Iris pigment epithelial cell (primary cell): Measurements from ENCODE around the gene TNXB.
"Not testable (repeated sequence)": the region's sequence is repeated elsewhere in the genome, so short reads cannot be mapped to it uniquely, and the experiment has no call there.

Experiments
- DNase-seq: peaks from one replicate; pipeline ENCODE4 v3.0.0-alpha.2; 2011; ENCODE audit warnings: low read depth

TNXB gene

DNA sequence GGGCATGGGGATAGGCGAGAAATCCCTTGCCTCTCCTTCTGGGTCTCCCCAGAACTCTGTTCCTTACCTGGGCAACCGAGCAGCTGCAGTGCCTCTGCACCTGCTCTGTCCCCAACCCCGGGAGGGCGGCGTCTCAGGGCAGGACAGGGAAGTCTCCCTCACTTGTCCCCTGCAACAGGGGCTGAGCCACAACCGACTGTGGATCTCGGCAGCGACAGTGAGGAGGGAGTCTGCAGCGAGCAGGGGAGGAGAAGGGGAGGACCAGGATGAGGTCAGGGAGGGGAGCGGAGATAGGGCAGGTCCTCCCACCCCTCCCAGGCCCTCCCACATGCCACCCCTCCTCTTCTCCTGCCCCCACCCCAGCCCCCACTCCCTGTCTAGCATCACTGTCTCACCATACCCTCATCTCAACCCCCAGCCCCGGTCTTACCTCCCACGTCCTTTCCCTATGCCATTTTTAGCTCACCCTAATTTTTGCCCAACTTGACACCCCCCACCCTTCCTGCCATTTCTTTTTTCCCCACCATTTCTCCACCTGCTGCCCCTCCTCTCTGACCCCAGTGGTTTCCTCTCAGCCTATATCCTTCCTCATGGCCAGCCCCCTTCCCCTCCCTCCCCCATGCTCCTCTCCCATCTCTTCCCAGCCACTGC is at the start of gene TNXB:
Gene TNXB (minus strand): TSS at position 225 of the 651 bp plus-strand sequence. CDS start 11,140 bp downstream, outside the sequence.
- no peak for DNase-seq

GRCh38 chr6:32158052-32158451 is 48.9 kb upstream of the TNXB start:
- DNase-seq, result no peak

- no peak for DNase-seq
These were observed 47.8 kb upstream of the TNXB start for GRCh38 chr6:32156891-32157290.

DNA sequence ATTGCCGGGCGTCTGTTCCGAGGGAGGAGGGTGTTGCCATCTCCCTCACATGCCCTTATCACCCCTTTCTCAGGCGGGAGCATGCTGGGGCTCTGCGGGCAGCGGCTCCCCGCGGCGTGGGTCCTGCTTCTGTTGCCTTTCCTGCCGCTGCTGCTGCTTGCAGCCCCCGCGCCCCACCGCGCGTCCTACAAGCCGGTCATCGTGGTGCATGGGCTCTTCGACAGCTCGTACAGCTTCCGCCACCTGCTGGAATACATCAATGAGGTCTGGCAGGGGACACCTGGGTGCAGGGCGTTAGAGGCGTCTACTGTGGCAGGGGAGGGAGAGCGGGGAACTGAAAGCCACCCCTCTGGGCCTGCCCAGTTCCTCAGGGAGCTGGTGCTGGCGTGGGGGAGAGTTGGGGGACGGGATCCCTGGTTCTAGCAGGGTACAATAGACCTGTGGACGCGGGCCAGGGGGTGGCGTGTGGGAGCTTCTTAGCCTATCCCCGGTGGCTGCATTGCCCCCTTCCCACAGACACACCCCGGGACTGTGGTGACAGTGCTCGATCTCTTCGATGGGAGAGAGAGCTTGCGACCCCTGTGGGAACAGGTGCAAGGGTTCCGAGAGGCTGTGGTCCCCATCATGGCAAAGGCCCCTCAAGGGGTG is 45.5 kb upstream of the TNXB start:
- peak; percentile 73 for DNase-seq

DNA sequence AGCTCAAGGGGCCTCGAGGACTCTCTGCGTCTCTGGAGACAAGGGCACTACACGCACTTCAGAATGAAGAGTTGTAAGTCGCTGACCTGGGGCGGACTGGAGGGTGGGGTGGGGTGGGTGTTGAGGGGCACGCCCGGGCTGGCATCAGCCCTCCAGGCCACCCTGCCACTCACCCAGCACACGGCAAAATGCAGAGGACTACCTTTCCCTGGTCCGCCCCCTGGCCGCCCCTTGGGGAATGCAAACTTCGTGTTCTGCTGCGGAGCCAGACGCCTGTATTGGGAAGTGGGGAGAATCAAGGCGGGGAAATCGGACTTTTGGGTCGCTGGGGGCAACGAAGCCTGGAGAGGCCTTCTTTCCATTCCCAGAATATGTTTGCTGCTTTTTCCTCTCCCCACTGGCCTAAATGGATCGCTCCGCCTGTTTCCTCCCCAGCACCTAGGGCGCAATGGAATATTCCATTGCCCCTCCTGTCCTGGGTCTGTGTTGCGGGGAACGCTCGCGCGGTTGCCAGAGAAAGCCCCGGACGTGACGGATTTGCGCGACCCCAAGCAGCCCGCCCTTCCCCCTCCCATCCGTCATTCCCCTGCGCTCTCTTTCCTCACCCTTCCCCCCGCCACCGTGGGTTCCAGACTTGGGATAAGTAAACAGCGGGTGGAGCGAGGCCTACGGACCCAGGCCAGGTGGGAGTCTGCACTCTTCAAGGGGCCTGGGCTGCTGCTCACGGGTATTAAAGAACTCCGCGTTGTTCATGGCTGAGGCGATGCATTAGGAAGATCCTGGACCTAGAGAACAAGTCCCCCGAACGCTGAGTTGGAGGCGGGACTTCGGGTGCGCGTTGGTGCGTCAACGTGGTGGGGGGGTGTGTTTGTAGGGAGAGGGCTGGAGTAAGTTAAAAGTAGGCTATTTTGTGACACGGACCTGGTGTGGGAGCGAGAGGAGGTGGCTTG is 44.7 kb upstream of the TNXB start, which contains the start of gene PPT2:
Gene PPT2 (plus strand): TSS at position 578 of the 950 bp plus-strand sequence. CDS start 454 bp downstream, outside the sequence.
- DNase-seq, result peak; percentile 97

DNA sequence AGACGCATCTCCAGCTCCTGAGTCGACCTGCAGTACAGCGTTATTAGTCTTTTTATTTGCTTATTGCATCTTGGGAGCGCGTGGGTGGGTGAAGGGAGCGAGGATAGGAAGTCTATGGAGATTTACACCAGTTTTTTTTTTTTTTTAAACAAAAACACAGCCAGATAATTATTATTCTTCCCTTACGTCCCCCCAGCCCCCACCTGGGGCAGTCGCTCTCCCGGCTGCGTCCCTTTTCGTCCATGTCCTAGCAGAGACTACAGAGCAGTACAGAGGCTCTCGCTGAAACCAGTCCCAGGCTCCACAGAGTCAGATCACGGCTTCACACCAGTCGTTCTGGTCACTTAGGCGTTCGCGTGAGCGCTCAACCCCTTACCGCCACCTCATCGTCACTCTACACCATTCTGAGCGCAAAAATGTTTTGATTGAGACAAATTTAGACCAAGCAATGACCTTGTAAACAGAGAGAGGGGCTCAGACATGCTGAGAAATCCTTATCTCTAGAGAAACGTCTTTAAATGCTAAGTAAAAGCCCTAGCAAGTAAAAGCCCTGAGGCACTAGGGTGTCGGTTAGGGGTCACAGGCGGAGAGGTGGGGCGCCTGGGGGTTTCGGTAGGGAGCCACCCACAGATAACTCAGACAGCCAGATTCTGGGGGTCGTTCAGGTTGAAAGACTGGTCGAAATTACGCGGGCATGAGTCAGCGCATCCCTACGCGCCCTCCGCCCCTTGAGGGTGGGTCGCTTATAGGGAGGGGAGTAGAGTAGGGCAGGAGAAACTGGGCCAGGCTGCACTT is 43.8 kb upstream of the TNXB start:
- DNase-seq, result peak; percentile 41

DNA sequence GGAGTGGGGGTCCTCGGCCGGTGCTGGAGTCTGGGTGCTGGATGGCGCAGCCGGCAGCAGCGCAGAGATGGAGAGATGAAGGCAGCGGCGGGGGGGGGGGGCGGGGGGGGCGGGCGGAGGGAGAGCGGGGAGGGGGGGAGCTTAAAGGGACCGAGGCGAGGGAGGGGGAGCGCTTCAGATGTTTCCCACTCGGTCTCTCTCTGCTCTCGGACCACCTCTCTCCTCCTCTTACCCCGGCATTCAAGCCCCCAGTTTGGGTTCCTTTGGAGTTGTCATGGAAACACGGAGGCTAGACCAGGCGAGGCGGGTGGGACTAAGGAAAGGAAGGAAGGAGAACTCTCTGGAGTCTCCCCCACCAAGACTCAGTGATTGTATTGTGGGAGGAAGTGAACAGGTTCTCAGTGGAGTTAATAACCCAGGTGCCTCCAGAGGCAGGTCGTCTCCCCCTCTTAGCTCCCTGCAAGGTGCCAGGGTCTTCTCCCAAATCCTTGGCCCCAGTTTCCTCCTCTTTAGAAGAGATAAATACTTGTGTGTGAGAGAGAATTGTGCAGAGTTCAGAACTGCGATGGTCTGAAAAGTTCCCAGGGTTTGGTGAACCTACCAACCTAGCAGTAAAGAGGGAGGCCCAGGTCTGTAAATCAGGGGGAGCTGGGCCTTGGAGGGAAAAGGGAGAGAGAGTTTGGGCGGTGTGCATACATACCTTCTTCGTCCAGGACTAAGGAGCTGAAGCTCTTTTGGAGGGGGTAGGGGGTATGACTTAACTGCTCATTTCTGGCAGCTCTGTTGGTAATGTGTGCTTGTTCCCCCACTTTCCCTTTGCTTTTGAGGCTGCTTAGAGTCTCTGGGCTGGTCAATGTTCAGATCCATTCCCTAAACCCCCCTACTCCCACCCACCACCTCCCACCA is 43.0 kb upstream of the TNXB start, which contains the start of gene PRRT1:
Gene PRRT1 (minus strand): TSS at position 77 of the 906 bp plus-strand sequence. CDS start 112 bp downstream, outside the sequence.
- no peak for DNase-seq

GRCh38 chr6:32151181-32151862 is 42.2 kb upstream of the TNXB start:
- DNase-seq, result no peak

DNA sequence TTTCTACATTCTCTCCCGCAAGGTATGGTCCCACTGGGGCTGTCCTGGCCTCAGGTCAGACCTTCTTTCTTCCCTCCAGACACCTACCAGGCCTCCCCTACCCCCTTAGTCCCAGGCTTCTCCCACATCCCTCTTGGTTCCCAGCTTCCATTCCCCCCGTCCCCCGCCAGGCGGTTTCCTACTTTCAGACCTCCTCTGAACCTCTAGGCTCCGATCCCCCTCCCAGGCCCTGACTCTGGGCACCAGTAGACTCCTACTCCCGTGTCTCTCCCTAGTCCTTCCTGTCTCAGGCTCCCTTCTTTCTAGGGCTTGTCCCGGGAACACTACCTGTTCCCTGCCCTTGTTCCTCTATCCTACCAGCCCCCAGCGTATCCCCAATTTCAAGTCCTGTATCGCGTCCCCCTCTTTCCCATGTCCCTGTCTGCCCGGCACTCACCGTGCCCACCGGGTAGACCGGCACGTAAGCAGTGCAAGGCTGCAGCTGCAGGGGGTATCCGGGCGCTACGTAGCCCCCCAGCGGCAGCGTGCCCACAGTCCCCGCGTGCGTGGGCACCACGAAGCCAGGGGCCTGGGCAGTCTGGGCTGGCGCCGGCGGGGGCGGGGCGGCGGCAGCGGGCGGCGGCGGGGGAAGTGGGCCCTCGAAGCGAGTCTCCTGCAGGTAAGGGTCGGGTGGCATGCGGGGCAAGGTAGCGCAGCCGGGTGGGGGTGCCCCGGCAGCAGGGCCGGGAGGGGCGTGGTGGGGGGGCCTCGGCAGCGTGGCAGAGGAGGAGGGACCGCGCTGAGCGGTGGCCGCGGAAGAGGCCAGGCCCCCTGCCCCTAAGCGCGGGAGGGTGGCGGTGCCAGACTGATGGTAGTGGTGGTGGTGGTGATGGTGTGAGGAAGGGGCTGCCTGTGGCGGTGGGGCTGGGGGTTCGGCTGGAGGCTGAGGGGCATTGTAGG is 41.1 kb upstream of the TNXB start:
- no peak for DNase-seq

DNA sequence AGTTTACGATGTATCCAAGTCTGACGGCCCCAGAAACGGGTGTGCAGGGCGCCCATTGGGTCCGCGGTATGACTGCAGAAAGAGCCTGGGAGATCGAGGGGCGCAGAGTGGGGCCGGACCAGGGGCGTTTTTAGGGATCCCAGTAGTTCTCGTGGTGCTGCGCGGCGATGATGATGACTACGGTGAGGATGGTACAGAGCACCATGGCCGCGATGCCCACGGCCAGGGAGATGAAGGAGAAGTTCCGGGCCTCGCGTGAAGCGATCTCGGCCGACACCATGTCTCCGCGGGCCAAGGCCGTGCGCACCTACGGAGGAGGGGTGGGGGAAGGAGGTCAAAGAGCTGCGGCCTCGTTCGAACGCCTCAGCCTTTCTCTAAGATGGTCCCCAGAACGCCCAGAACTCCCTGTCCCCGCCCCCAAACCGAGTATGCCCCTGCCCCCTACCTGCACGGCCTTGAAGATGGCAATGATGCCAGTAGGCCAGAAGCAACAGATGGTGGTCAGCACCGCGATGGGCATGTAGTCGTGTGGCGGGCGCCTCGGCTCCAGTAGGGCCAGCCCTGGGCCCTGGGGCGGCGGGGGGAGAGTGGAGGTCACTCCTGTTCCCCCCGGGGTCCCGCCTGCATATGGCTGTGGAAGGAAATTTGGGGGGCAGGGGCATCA is 40.1 kb upstream of the TNXB start:
- DNase-seq, result no peak

GRCh38 chr6:32148289-32149091 is 39.4 kb upstream of the TNXB start:
- DNase-seq, result peak; percentile 52

DNA sequence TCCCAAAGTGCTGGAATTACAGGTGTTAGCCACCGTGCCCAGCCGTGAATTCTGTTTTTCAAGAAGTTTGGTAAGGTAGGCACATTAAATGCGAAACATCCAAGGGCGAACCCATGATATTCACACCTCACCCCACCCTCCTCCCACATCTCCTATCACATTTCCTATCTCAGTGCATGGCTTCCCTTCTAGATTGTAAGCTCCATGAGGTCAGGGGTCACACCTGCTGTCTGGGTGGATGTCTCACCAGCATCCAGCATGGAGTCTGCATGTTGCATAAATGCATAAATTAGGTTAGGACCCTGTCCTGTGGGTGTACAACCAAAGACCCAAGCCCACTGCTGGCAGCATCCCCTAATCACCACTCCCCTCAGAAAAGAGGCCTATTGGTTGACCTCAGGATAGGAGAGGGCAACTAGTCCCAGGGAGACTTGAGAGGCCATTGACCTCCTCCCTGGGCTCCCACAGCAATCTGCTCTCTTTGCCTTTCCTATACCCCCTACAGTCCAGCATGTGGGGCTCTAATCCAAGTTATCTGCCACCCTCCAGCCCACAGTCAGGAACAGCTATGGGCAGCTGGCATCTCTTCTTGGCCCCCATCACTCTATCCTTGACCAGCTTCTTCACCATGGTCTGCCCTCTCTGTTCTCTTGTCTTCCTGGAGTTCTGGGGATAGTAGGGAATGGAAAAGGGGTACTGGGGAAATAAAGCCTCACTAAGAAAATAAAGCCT is 38.4 kb upstream of the TNXB start:
- DNase-seq, result no peak

DNA sequence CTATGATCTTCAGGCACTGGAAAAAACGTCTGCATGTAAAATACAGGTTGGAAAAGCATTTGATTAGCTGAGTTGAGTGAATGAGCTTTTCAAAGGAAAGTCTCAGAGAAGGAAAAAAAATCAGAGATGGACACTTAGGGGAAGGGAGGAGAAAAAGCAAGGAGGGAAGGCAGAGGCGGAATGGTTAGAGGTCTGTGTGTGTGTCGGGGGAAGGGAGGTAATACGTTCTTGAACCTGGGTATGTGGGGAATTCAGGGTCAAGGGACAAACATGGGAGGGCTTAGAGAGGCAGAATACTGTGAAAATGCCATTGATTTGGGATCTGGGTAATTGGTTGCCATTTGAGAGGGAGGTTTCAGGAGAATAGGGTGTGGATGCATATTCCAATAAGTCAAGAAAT is 37.5 kb upstream of the TNXB start:
- DNase-seq, result no peak

DNA sequence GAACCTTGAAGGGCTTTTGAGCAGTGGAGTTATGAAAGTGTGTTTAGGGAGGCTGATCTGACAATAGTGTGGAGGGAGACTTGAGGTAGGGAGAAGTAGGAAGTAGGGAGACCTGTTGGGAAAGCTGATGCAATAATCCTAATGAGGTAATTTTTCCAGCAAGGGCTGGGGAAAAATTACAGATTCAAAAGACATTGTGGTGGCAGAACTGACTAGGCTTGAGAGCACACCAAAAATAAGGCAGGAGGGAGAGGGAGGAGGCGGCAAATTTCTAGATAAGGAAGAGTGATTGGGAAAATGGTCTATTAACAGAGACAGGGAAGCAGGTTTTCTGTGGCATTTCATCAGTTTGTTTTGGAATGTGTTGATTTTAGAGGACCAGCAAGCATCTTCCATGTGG is 37.1 kb upstream of the TNXB start:
- DNase-seq, result no peak

- DNase-seq, result not testable (repeated sequence)
These were observed 35.1 kb upstream of the TNXB start for GRCh38 chr6:32144238-32144637.

GRCh38 chr6:32140420-32141046 is 31.4 kb upstream of the TNXB start:
- DNase-seq, result no peak
